ENCODE results near the gene HOXD11.
A peak's percentile ranks its signal among the peaks of the same experiment; 100 is the strongest.

DNA sequence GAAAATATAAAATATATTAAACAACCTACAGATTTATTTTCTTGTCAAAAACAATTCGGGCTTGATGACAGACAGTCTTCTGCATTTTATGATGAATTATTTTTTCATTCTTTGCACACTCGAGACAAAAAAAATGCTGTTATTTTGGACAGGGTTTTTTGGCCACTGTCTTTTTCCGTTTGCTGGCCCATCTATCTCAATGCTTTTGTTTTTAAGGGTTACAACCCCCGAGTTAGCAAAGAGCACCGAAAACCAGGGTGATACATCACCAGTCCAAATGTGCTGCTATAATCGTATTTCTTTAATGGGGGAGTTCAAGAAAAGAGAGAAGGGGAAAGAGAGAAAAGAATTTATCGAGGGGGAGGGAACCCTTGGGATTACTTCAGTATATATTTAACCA lies 31.0 kb upstream of the HOXD11 start:
- TF ChIP-seq, protein P1, sequence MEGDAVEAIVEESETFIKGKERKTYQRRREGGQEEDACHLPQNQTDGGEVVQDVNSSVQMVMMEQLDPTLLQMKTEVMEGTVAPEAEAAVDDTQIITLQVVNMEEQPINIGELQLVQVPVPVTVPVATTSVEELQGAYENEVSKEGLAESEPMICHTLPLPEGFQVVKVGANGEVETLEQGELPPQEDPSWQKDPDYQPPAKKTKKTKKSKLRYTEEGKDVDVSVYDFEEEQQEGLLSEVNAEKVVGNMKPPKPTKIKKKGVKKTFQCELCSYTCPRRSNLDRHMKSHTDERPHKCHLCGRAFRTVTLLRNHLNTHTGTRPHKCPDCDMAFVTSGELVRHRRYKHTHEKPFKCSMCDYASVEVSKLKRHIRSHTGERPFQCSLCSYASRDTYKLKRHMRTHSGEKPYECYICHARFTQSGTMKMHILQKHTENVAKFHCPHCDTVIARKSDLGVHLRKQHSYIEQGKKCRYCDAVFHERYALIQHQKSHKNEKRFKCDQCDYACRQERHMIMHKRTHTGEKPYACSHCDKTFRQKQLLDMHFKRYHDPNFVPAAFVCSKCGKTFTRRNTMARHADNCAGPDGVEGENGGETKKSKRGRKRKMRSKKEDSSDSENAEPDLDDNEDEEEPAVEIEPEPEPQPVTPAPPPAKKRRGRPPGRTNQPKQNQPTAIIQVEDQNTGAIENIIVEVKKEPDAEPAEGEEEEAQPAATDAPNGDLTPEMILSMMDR (conservative IDR thresholded peaks at IDR 0.05; ENCODE audit: low read depth in 2 of 2): no peak
- TF ChIP-seq, protein P2, sequence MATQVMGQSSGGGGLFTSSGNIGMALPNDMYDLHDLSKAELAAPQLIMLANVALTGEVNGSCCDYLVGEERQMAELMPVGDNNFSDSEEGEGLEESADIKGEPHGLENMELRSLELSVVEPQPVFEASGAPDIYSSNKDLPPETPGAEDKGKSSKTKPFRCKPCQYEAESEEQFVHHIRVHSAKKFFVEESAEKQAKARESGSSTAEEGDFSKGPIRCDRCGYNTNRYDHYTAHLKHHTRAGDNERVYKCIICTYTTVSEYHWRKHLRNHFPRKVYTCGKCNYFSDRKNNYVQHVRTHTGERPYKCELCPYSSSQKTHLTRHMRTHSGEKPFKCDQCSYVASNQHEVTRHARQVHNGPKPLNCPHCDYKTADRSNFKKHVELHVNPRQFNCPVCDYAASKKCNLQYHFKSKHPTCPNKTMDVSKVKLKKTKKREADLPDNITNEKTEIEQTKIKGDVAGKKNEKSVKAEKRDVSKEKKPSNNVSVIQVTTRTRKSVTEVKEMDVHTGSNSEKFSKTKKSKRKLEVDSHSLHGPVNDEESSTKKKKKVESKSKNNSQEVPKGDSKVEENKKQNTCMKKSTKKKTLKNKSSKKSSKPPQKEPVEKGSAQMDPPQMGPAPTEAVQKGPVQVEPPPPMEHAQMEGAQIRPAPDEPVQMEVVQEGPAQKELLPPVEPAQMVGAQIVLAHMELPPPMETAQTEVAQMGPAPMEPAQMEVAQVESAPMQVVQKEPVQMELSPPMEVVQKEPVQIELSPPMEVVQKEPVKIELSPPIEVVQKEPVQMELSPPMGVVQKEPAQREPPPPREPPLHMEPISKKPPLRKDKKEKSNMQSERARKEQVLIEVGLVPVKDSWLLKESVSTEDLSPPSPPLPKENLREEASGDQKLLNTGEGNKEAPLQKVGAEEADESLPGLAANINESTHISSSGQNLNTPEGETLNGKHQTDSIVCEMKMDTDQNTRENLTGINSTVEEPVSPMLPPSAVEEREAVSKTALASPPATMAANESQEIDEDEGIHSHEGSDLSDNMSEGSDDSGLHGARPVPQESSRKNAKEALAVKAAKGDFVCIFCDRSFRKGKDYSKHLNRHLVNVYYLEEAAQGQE (IDR thresholded peaks at IDR 0.05; ENCODE audit: unreplicated experiment): no peak
- TF ChIP-seq JUNB (IDR thresholded peaks at IDR 0.05; ENCODE audit: unreplicated experiment) (no peak), EZH2phosphoT487 (IDR thresholded peaks at IDR 0.05; ENCODE audit: unreplicated experiment) (no peak), ZNF462 (CRISPR knock-in tag; IDR thresholded peaks at IDR 0.05) (no peak), POLR2AphosphoS5 (IDR thresholded peaks at IDR 0.05; ENCODE audit: low read depth) (no peak), EZH2 (IDR thresholded peaks at IDR 0.05; ENCODE audit: low read depth, unreplicated experiment) (peak; percentile 54), NANOG (IDR thresholded peaks at IDR 0.05; ENCODE audit: borderline replicate concordance) (no peak), STAT1 (IDR thresholded peaks at IDR 0.05; ENCODE audit: unreplicated experiment) (no peak)
